Activated T-helper 1 cell treated with anti-CD3 and anti-CD28 coated beads, Interleukin-2, amount 50 U/mL, for 16 hours (primary cell): ENCODE data around the gene TBC1D25.

ENCODE experiments used
- DNase-seq, 2 donors: peaks; one replicate each; pipeline ENCODE4 v3.0.0-alpha.2; 2020; ENCODE audit warnings: low read depth in 1 of 2, low spot score in 1 of 2

The TBC1D25 gene

GRCh38 chrX:48599341-48599740, 59.8 kb downstream of the TBC1D25 start:
- DNase-seq = no peak

- DNase-seq = no peak
Observed at GRCh38 chrX:48600226-48600625, 60.7 kb downstream of the TBC1D25 start.

- DNase-seq = no peak
Observed at GRCh38 chrX:48601741-48602394, 62.4 kb downstream of the TBC1D25 start.

GRCh38 chrX:48604701-48605100, 65.2 kb downstream of the TBC1D25 start:
- no peak for DNase-seq

- DNase-seq = no peak
Observed at GRCh38 chrX:48606091-48606490, 66.6 kb downstream of the TBC1D25 start.

GRCh38 chrX:48611703-48612102, 72.2 kb downstream of the TBC1D25 start:
- DNase-seq = no peak
